AG20443 (cell line): ENCODE results near the gene MAN2B1.

Experiments
- DNase-seq: peaks from one replicate; pipeline ENCODE4 v3.0.0; 2012; ENCODE audit warnings: low spot score, mixed read lengths

Gene MAN2B1

GRCh38 chr19:12617646-12618045, 48.9 kb downstream of the MAN2B1 start:
- DNase-seq, result no peak

GRCh38 chr19:12611361-12611699, 55.2 kb downstream of the MAN2B1 start:
- DNase-seq, result peak; percentile 87

- DNase-seq, result peak; percentile 98
Observed at GRCh38 chr19:12610540-12611360, 55.8 kb downstream of the MAN2B1 start, which contains the start of the genes ZNF490 and ZNF791. Gene ZNF490, minus strand, starts transcription at chr19:12610813. Its CDS starts 133 bp downstream, at chr19:12610680. Gene ZNF791, plus strand, starts transcription at chr19:12610920. Its CDS starts 160 bp downstream, at chr19:12611080.

GRCh38 chr19:12607631-12608030, 58.9 kb downstream of the MAN2B1 start:
- DNase-seq, result no peak

GRCh38 chr19:12606796-12607195, 59.7 kb downstream of the MAN2B1 start:
- DNase-seq, result no peak

- no peak for DNase-seq
Observed at GRCh38 chr19:12603714-12604113, 62.8 kb downstream of the MAN2B1 start.

- no peak for DNase-seq
Observed at GRCh38 chr19:12597594-12597993, 68.9 kb downstream of the MAN2B1 start.

GRCh38 chr19:12596927-12597548, 69.5 kb downstream of the MAN2B1 start:
- DNase-seq, result no peak
